Activated CD8-positive, alpha-beta T cell treated with anti-CD3 and anti-CD28 coated beads for 36 hours (primary cell): Measurements from ENCODE around the gene TATDN3. TPM values are rescaled to one million over a fixed set of nuclear protein-coding genes. Genes with fewer than 3 reads are reported as not detected.
A peak's percentile ranks its signal among the peaks of the same experiment; 100 is the strongest.

ENCODE experiments used
- ATAC-seq: fragments of 200-7000 bp; cut with Tn5 transposase; one replicate; pipeline ENCODE4 v1.10.0; 2021; ENCODE audit warnings: mild to moderate bottlenecking, moderate library complexity
- CTCF ChIA-PET: fragments of 350-600 bp; sonication (Branson Sonifier 250); formaldehyde crosslinking; loops from one replicate; lab custom pipeline; 2021; ENCODE audit warnings: antibody characterized with exemption; lab: Charles Lee
- POLR2A ChIA-PET: fragments of 350-600 bp; sonication (Branson Sonifier 250); formaldehyde crosslinking; loops from one replicate; lab custom pipeline; 2021; ENCODE audit warnings: antibody characterized with exemption; lab: Charles Lee
- DNase-seq: peaks from one replicate; pipeline ENCODE4 v3.0.0-alpha.2; 2020
- H3K27ac Mint-ChIP-seq: one replicate; pipeline ENCODE4 v1.8.0; 2021; ENCODE audit warnings: mild to moderate bottlenecking, mixed read lengths
- H3K27me3 Mint-ChIP-seq: one replicate; pipeline ENCODE4 v1.8.0; 2021; ENCODE audit warnings: mixed read lengths
- H3K36me3 Mint-ChIP-seq: one replicate; pipeline ENCODE4 v1.8.0; 2021; ENCODE audit warnings: low read depth, mixed read lengths
- H3K4me1 Mint-ChIP-seq: one replicate; pipeline ENCODE4 v1.8.0; 2021; ENCODE audit warnings: low read depth, mixed read lengths
- H3K4me3 Mint-ChIP-seq: one replicate; pipeline ENCODE4 v1.8.0; 2021; ENCODE audit warnings: mild to moderate bottlenecking, moderate library complexity, mixed read lengths
- H3K9me3 Mint-ChIP-seq: one replicate; pipeline ENCODE4 v1.8.0; 2021; ENCODE audit warnings: mixed read lengths
- CTCF ChIP-seq: fragments of 200-600 bp; IDR thresholded peaks from one replicate; pipeline ENCODE4 v1.8.0; 2022; ENCODE audit warnings: antibody characterized with exemption, mild to moderate bottlenecking
- intact Hi-C: fragments of 100-400 bp; cut with micrococcal nuclease; formaldehyde crosslinking; loops from one replicate; pipeline ENCODE4 v1.10.0; 2022
- total RNA-seq, 2 experiments: library from RNA; stranded (reverse); gene quantifications; one replicate each; pipeline ENCODE4 v1.2.3, GENCODE V29; 2021

The TATDN3 gene
- 10 to 100 TPM; 17.4 to 24.2 TPM for total RNA-seq

- no peak for TF ChIP-seq CTCF
- intact Hi-C loops, result no loop called here
- Mint-ChIP-seq H3K4me1 (peaks cover 29% of the 10 kb centered on the region), H3K4me3 (peak within 1 kb of the TSS; percentile 100), H3K27ac (peak within 1 kb of the TSS; percentile 97), H3K36me3 (peaks cover 10% of the 10 kb centered on the region), H3K9me3 (no peaks in the 10 kb centered on the region), H3K27me3 (no peaks in the 10 kb centered on the region)
- ATAC-seq (peak; percentile 94), DNase-seq (peak; percentile 89)
- ChIA-PET POLR2A (interaction anchor here (0.6 to 1.9 kb wide), 18 partner anchors 9 to 1377 kb away, joined by 3 to 7 read pairs (median 4); partner anchors contain the start of gene ATF3), CTCF (interaction anchor here (0.9 to 6.2 kb wide), 12 partner anchors 13 to 335 kb away, joined by 3 to 37 read pairs (median 6); partner anchors contain the start of gene FLVCR1)
These were observed at the start of gene TATDN3, which contains the start of gene NSL1 for GRCh38 chr1:212791676-212792395. TSS of gene TATDN3 (plus strand) at chr1:212791894. CDS start at chr1:212791922, 28 bp downstream. TSS of gene NSL1 (minus strand) at chr1:212791777. CDS start at chr1:212791763, 14 bp downstream.

GRCh38 chr1:212743901-212744475 is 47.7 kb upstream of the TATDN3 start:
- Mint-ChIP-seq H3K9me3 (peaks cover 12% of the 10 kb centered on the region), H3K27me3 (no peaks in the 10 kb centered on the region), H3K4me3 (no peak overlapping the region), H3K27ac (no peak overlapping the region), H3K36me3 (peaks cover 26% of the 10 kb centered on the region), H3K4me1 (peaks cover 32% of the 10 kb centered on the region)
- ChIA-PET CTCF (interaction anchor here (1.1 to 2.6 kb wide), 7 partner anchors 18 to 267 kb away, joined by 3 to 7 read pairs (median 5); no protein-coding TSS in a partner anchor), POLR2A (interaction anchor here (0.7 kb wide), 1 partner anchor 45 kb away, joined by 3 read pairs; no protein-coding TSS in a partner anchor)
- intact Hi-C loops, result no loop called here
- TF ChIP-seq CTCF, result no peak
- no peak for DNase-seq
- no peak for ATAC-seq

- Mint-ChIP-seq H3K36me3 (peaks cover 21% of the 10 kb centered on the region), H3K27me3 (no peaks in the 10 kb centered on the region), H3K9me3 (peaks cover 12% of the 10 kb centered on the region), H3K4me1 (peaks cover 37% of the 10 kb centered on the region), H3K4me3 (no peak overlapping the region), H3K27ac (no peak overlapping the region)
- DNase-seq (no peak), ATAC-seq (no peak)
- no peak for TF ChIP-seq CTCF
- POLR2A ChIA-PET, result interaction anchor here (1.4 kb wide), 1 partner anchor 24 kb away, joined by 4 read pairs; no protein-coding TSS in a partner anchor
- CTCF ChIA-PET, result interaction anchor here (1.0 to 2.5 kb wide), 5 partner anchors 9 to 80 kb away, joined by 3 to 6 read pairs (median 3); no protein-coding TSS in a partner anchor
- intact Hi-C loops, result no loop called here
These were observed 46.4 kb upstream of the TATDN3 start for GRCh38 chr1:212745303-212745702.

GRCh38 chr1:212746546-212746945 is 45.1 kb upstream of the TATDN3 start:
- DNase-seq (no peak), ATAC-seq (no peak)
- peaks cover 6% of the 10 kb centered on the region for H3K9me3 Mint-ChIP-seq
- no peaks in the 10 kb centered on the region for H3K27me3 Mint-ChIP-seq
- peaks cover 15% of the 10 kb centered on the region for H3K36me3 Mint-ChIP-seq
- no peak for TF ChIP-seq CTCF
- peaks cover 36% of the 10 kb centered on the region for H3K4me1 Mint-ChIP-seq
- ChIA-PET CTCF (interaction anchor here (1.2 to 3.1 kb wide), 6 partner anchors 7 to 82 kb away, joined by 3 to 13 read pairs (median 4); partner anchors contain the start of gene BATF3), POLR2A (interaction anchor here (0.7 kb wide), 1 partner anchor 139 kb away, joined by 3 read pairs; no protein-coding TSS in a partner anchor)
- H3K27ac Mint-ChIP-seq, result no peak overlapping the region
- H3K4me3 Mint-ChIP-seq, result no peak overlapping the region
- intact Hi-C loops, result no loop called here
